H1 (cell line): ENCODE data around the gene CORO2B. TPM values are rescaled to one million over a fixed set of nuclear protein-coding genes. Genes with fewer than 3 reads are reported as not detected.

Source experiments
- CHD7 ChIP-seq: fragments of 300-600 bp; sonication (generic); IDR thresholded peaks from 2 replicates; pipeline ENCODE4 v1.7.1; 2012; ENCODE audit warnings: low read length, moderate library complexity, mild to moderate bottlenecking, inconsistent platforms; ENCODE audit not compliant: insufficient replicate concordance
- GTF2F1 ChIP-seq: IDR thresholded peaks from 2 replicates; pipeline ENCODE4 v1.6.1; 2012; ENCODE audit warnings: low read depth, low read length, improper control_type of control experiment, borderline replicate concordance
- polyA plus RNA-seq, 7 experiments: library from polyadenylated mRNA; depleted of rRNA in 3 of 7; stranded (reverse) in 5 of 7; unstranded in 2 of 7; fragments of >200 nt in 5 of 7; fragments of 200-250 nt in 2 of 7; gene quantifications; 1 replicate in 5 of 7; 2 replicates in 1 of 7; 4 replicates in 1 of 7; pipeline versions ENCODE4 v1.2.1 to v1.2.3, GENCODE V29; 2011 to 2013; ENCODE audit warnings: missing spikeins in 2 of 7, mixed read lengths in 2 of 7
- total RNA-seq: library from RNA; stranded (reverse); fragmentation: NEBNext Ultra II Directional; extraction: Animal tissue kit (Norgen Biotek cat#: 25700); gene quantifications from 2 replicates; pipeline ENCODE4 v1.2.1, GENCODE V29; 2021

The CORO2B gene
- total and polyA plus RNA-seq, 2 of the 8 experiments (the other 6 are each of a cell fraction or from before 2014, with no cell fraction given) = 3.4 to 6.7 TPM

GRCh38 chr15:68676926-68677325 lies 98.1 kb downstream of the CORO2B start (continued):
- no peak for TF ChIP-seq CHD7
- no peak for TF ChIP-seq GTF2F1
